H1 (cell line): ENCODE data around the gene GNG12. TPM values are rescaled to one million over a fixed set of nuclear protein-coding genes. Genes with fewer than 3 reads are reported as not detected.

Source experiments
- CTCF ChIA-PET: fragments of 300-600 bp; sonication (Branson Sonifier 250); formaldehyde crosslinking; loops from one replicate; lab custom pipeline; 2021; ENCODE audit not compliant: partially characterized antibody; lab: Charles Lee
- POLR2A ChIA-PET: fragments of 300-600 bp; sonication (Branson Sonifier 250); formaldehyde crosslinking; loops from one replicate; lab custom pipeline; 2021; ENCODE audit warnings: inconsistent platforms; ENCODE audit not compliant: partially characterized antibody; lab: Charles Lee
- DNase-seq, 2 experiments: peaks; one replicate each; pipeline versions ENCODE4 v3.0.0 to v3.0.0-alpha.2; 2010 to 2022; ENCODE audit warnings: low spot score in 2 of 2, low read depth in 1 of 2, mixed read lengths in 1 of 2
- FAIRE-seq: peaks from 2 replicates; lab custom pipeline; 2011; peaks lifted over from hg19 to GRCh38; lab: Jason Lieb, UNC
- H2AFZ ChIP-seq: 2 replicates; pipeline ENCODE4 v1.8.1; 2012; ENCODE audit warnings: low read length, inconsistent platforms
- H2AK5ac ChIP-seq: 2 replicates; pipeline ENCODE4 v1.6.1; 2013; ENCODE audit warnings: low read depth, low read length
- H2BK120ac ChIP-seq: replicated peaks from 2 replicates; pipeline ENCODE3; 2013; ENCODE audit warnings: low read depth, low read length, inconsistent platforms
- H2BK12ac ChIP-seq: 2 replicates; pipeline ENCODE4 v1.6.1; 2013; ENCODE audit warnings: low read depth, low read length
- H2BK15ac ChIP-seq: 2 replicates; pipeline ENCODE4 v1.6.1; 2013; ENCODE audit warnings: low read length
- H2BK20ac ChIP-seq: 2 replicates; pipeline ENCODE4 v1.6.1; 2013; ENCODE audit warnings: low read length
- H2BK5ac ChIP-seq: 2 replicates; pipeline ENCODE4 v1.6.1; 2013; ENCODE audit warnings: low read depth, low read length
- H3K14ac ChIP-seq: 2 replicates; pipeline ENCODE4 v1.6.1; 2013; ENCODE audit warnings: inconsistent platforms; ENCODE audit not compliant: insufficient read length
- H3K18ac ChIP-seq: 2 replicates; pipeline ENCODE4 v1.6.1; 2013; ENCODE audit warnings: low read length; ENCODE audit errors: extremely low read depth
- H3K23ac ChIP-seq: 2 replicates; pipeline ENCODE4 v1.6.1; 2013; ENCODE audit warnings: inconsistent platforms; ENCODE audit not compliant: insufficient read length
- H3K23me2 ChIP-seq: 2 replicates; pipeline ENCODE4 v1.6.1; 2013; ENCODE audit warnings: low read depth, low read length
- H3K27ac ChIP-seq: 2 replicates; pipeline ENCODE4 v1.6.1; 2011; ENCODE audit warnings: low read depth, low read length, inconsistent platforms
- H3K27me3 ChIP-seq, 4 experiments: replicated peaks in 1 of 4; 1 replicate in 1 of 4; 2 replicates in 3 of 4; pipeline versions ENCODE4 v1.6.1 to v1.8.1; 2011 to 2013; ENCODE audit warnings: low read length in 3 of 4, mild to moderate bottlenecking in 3 of 4, inconsistent platforms in 2 of 4, mixed read lengths in 2 of 4, moderate library complexity in 1 of 4; ENCODE audit not compliant: control insufficient read depth in 3 of 4, insufficient read depth in 3 of 4; ENCODE audit errors: extremely low read depth in 1 of 4
- H3K36me3 ChIP-seq, 4 experiments: 2 replicates each; pipeline versions ENCODE4 v1.6.1 to v1.8.1; 2011 to 2013; ENCODE audit warnings: mild to moderate bottlenecking in 4 of 4, low read length in 3 of 4, moderate library complexity in 2 of 4, control low read depth in 1 of 4, inconsistent platforms in 1 of 4; ENCODE audit not compliant: insufficient read depth in 4 of 4, control insufficient read depth in 2 of 4
- H3K4ac ChIP-seq: replicated peaks from 2 replicates; pipeline ENCODE3; 2013; ENCODE audit warnings: low read length, low read depth, mixed read lengths, inconsistent platforms; ENCODE audit not compliant: insufficient read length
- H3K4me1 ChIP-seq, 4 experiments: replicated peaks in 1 of 4; 1 replicate in 1 of 4; 2 replicates in 3 of 4; pipeline versions ENCODE4 v1.6.1 to v1.8.1; 2011 to 2013; ENCODE audit warnings: low read length in 3 of 4, inconsistent platforms in 2 of 4, mixed read lengths in 1 of 4; ENCODE audit not compliant: insufficient read depth in 4 of 4, control insufficient read depth in 3 of 4
- H3K4me2 ChIP-seq, 2 experiments: 2 replicates each; pipeline versions ENCODE4 v1.6.1 to v1.8.1; 2011 to 2013; ENCODE audit warnings: low read depth in 2 of 2, low read length in 2 of 2, control low read depth in 1 of 2, inconsistent platforms in 1 of 2, mild to moderate bottlenecking in 1 of 2; ENCODE audit not compliant: insufficient read depth in 1 of 2
- H3K4me3 ChIP-seq, 4 experiments: fragments of 200-600, 300-600 bp in 1 of 4; sonication (generic), shearing (Covaris generic), sonication (Bioruptor Twin) in 1 of 4; 2 replicates each; pipeline versions ENCODE4 v1.5.1 to v1.8.1; 2011 to 2016; ENCODE audit warnings: low read length in 4 of 4, low read depth in 3 of 4, control low read depth in 2 of 4, inconsistent platforms in 2 of 4, mild to moderate bottlenecking in 2 of 4, mixed read lengths in 1 of 4, moderate library complexity in 1 of 4; ENCODE audit not compliant: insufficient read depth in 2 of 4; ENCODE audit errors: extremely low read depth in 1 of 4
- H3K56ac ChIP-seq: replicated peaks from 2 replicates; pipeline ENCODE3; 2013; ENCODE audit warnings: low read depth, mild to moderate bottlenecking, mixed read lengths, low read length, inconsistent platforms; ENCODE audit not compliant: insufficient read length
- H3K79me1 ChIP-seq: 2 replicates; pipeline ENCODE4 v1.6.1; 2013; ENCODE audit warnings: low read depth, low read length, control low read depth
- H3K79me2 ChIP-seq, 2 experiments: 2 replicates each; pipeline versions ENCODE4 v1.6.1 to v1.8.1; 2012 to 2013; ENCODE audit warnings: low read length in 2 of 2, mild to moderate bottlenecking in 2 of 2, inconsistent platforms in 1 of 2; ENCODE audit not compliant: insufficient read depth in 2 of 2, control insufficient read depth in 1 of 2
- H3K9ac ChIP-seq, 4 experiments: replicated peaks in 1 of 4; 1 replicate in 1 of 4; 2 replicates in 3 of 4; pipeline versions ENCODE4 v1.6.1 to v1.8.1; 2011 to 2013; ENCODE audit warnings: low read depth in 3 of 4, low read length in 3 of 4, control low read depth in 2 of 4, mild to moderate bottlenecking in 2 of 4, moderate library complexity in 2 of 4, inconsistent platforms in 1 of 4; ENCODE audit errors: extremely low read depth in 1 of 4
- H3K9me3 ChIP-seq, 2 experiments: 2 replicates each; pipeline versions ENCODE4 v1.6.1 to v1.8.1; 2012 to 2013; ENCODE audit warnings: mild to moderate bottlenecking in 2 of 2, moderate library complexity in 2 of 2, control low read depth in 1 of 2, inconsistent platforms in 1 of 2, low read depth in 1 of 2, low read length in 1 of 2, mixed read lengths in 1 of 2; ENCODE audit not compliant: insufficient read depth in 2 of 2
- H4K20me1 ChIP-seq, 2 experiments: replicated peaks in 1 of 2; 2 replicates each; pipeline versions ENCODE3 to v1.8.1; 2011 to 2013; ENCODE audit warnings: inconsistent platforms in 2 of 2, low read length in 2 of 2, mild to moderate bottlenecking in 1 of 2; ENCODE audit not compliant: insufficient read depth in 2 of 2, control insufficient read depth in 1 of 2
- H4K5ac ChIP-seq: 2 replicates; pipeline ENCODE4 v1.6.1; 2013; ENCODE audit warnings: low read length, low read depth, mixed read lengths, inconsistent platforms; ENCODE audit not compliant: insufficient read length
- H4K8ac ChIP-seq: 2 replicates; pipeline ENCODE4 v1.8.0; 2013; ENCODE audit warnings: mild to moderate bottlenecking, moderate library complexity, low read length, inconsistent platforms; ENCODE audit not compliant: insufficient read depth; ENCODE audit errors: extremely low read depth
- H4K91ac ChIP-seq: replicated peaks from 2 replicates; pipeline ENCODE3; 2013; ENCODE audit warnings: low read length, mixed read lengths, inconsistent platforms; ENCODE audit not compliant: insufficient read length
- SAP30 ChIP-seq: fragments of 300-600 bp; sonication (generic); IDR thresholded peaks from 2 replicates; pipeline ENCODE4 v1.7.1; 2012; ENCODE audit warnings: low read length, moderate library complexity, mild to moderate bottlenecking, inconsistent platforms; ENCODE audit not compliant: insufficient read depth, insufficient replicate concordance
- TBP ChIP-seq: IDR thresholded peaks from 2 replicates; pipeline ENCODE4 v1.6.1; 2011; ENCODE audit warnings: low read depth, low read length, improper control_type of control experiment
- TEAD4 ChIP-seq: IDR thresholded peaks from 2 replicates; pipeline ENCODE4 v1.6.1; 2012; ENCODE audit warnings: low read depth, low read length, inconsistent platforms, mixed read lengths
- polyA plus RNA-seq, 7 experiments: library from polyadenylated mRNA; depleted of rRNA in 3 of 7; stranded (reverse) in 5 of 7; unstranded in 2 of 7; fragments of >200 nt in 5 of 7; fragments of 200-250 nt in 2 of 7; gene quantifications; 1 replicate in 5 of 7; 2 replicates in 1 of 7; 4 replicates in 1 of 7; pipeline versions ENCODE4 v1.2.1 to v1.2.3, GENCODE V29; 2011 to 2013; ENCODE audit warnings: missing spikeins in 2 of 7, mixed read lengths in 2 of 7
- total RNA-seq: library from RNA; stranded (reverse); fragmentation: NEBNext Ultra II Directional; extraction: Animal tissue kit (Norgen Biotek cat#: 25700); gene quantifications from 2 replicates; pipeline ENCODE4 v1.2.1, GENCODE V29; 2021

The GNG12 gene
- total and polyA plus RNA-seq, 2 of the 8 experiments (the other 6 are each of a cell fraction or from before 2014, with no cell fraction given) = 11.4 to 35.8 TPM

- Histone ChIP-seq H3K27me3 (no peaks in the 10 kb centered on the region), H2AFZ (no peak overlapping the region), H3K18ac (no peak overlapping the region), H2BK15ac (no peak overlapping the region), H3K9me3 (no peaks in the 10 kb centered on the region), H4K20me1 (no peaks in the 10 kb centered on the region), H3K79me1 (no peaks in the 10 kb centered on the region), H3K23me2 (no peaks in the 10 kb centered on the region), H3K4me3 (no peak overlapping the region), H2BK5ac (no peak overlapping the region), H3K4ac (no peak overlapping the region), H3K79me2 (no peaks in the 10 kb centered on the region), H2BK20ac (no peak overlapping the region), H2BK120ac (no peak overlapping the region), H3K4me1 (no peaks in the 10 kb centered on the region), H3K14ac (no peak overlapping the region), H3K36me3 (no peaks in the 10 kb centered on the region), H3K4me2 (no peak overlapping the region), H4K8ac (no peak overlapping the region), H2AK5ac (no peak overlapping the region), H2BK12ac (no peak overlapping the region), H3K27ac (no peak overlapping the region), H3K23ac (no peak overlapping the region), H4K5ac (no peak overlapping the region), H4K91ac (no peak overlapping the region), H3K9ac (no peak overlapping the region), H3K56ac (no peak overlapping the region)
- no peak for DNase-seq
- TF ChIP-seq TBP (no peak), SAP30 (no peak), TEAD4 (no peak)
- FAIRE-seq = no peak
- ChIA-PET CTCF (interaction anchor here (1.7 kb wide), 1 partner anchor 127 kb away, joined by 3 read pairs; no protein-coding TSS in a partner anchor), POLR2A (no interaction called here)
Measured at GRCh38 chr1:67882196-67882958, 49.1 kb upstream of the GNG12 start.
